Measurements from ENCODE around the gene RHOC.
"Not testable (repeated sequence)": the region's sequence is repeated elsewhere in the genome, so short reads cannot be mapped to it uniquely, and the experiment has no call there.

The RHOC gene

DNA sequence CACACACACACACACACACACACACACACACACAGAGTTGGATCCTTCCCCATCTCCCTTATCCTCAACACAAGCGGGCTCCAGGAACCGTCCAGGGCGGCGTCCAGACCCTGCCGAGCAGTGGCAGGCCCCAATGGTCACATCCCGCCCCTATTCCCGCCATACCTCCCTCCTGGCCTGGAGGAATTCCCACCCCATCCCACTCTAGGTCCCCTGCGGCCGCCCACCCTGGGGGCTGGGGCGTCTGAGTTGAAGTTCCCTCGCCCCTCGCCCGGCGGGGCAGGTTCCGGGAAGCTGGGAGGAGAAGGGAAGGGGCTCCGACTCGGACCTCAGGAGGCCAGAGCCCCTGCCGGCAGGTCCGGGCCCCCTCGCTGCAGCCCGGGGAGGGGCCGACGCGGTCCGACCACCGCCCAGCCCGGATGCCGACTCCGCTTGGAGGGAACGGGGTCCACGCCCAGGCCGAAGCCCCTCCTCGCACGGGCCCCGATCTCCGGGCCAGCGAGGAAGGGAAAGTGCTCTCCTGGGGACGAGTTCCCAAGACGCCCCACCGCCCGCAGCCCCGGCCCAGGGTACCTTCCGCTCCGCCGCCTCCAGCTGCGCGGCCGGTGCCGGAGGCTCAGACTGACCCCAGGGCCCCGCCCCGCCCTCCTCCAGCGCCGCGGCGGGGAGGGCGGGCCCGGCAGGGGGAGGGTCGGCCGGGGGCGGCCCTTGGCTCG lies at the start of gene RHOC:
Gene RHOC, minus strand, starts transcription at position 623 of the 716 bp plus-strand sequence. CDS start 3,328 bp downstream, outside the sequence.
- no peak for FAIRE-seq
- DNase-seq (ENCODE audit: insufficient read length, low spot score), result peak; percentile 41

DNA sequence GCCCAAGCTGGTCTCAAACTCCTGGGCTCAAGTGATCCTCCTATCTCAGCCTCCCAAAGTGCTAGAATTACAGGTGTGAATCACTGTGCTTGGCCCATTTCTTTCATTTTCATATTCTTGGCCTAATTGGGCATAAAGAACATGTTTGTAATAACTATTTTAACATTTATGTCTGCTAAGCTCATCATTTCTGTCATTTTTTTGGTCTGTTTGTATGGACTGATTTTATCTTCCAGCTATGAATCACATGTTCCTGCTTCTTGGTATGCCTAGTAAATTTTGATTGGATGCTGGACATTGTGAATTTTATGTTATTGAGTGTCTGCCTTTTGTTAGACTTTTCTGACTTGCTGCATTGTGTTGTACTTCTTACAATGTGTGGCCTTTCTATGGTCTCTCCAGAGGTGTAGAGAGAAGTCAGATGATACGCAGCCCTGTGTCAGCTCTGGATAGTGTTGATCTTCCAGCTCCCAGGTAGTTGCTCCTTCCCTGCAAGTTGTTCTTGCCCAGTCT lies 47.2 kb upstream of the RHOC start:
- FAIRE-seq (no peak), DNase-seq (ENCODE audit: insufficient read length, low spot score) (no peak)

DNA sequence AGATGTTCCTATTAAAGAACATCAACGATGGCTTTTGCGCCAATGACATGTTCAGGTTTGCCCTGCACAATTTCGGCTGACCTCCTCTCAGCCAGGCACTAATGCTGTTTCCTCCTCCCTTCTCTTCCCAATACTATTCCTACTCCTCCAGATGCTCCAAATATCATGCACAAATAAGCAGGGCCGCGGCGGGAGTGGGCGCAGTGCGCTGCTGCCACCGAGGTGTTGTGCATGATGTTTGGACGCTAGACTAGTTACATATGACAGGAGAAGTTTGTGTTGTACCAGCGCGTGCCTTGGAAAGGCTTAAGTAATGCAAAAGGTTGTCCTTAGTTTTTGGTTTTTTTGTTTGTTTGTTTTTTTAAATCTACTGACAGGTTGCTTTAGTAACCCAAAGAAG lies 41.5 kb upstream of the RHOC start:
- DNase-seq (ENCODE audit: insufficient read length, low spot score), result no peak
- FAIRE-seq, result no peak

DNA sequence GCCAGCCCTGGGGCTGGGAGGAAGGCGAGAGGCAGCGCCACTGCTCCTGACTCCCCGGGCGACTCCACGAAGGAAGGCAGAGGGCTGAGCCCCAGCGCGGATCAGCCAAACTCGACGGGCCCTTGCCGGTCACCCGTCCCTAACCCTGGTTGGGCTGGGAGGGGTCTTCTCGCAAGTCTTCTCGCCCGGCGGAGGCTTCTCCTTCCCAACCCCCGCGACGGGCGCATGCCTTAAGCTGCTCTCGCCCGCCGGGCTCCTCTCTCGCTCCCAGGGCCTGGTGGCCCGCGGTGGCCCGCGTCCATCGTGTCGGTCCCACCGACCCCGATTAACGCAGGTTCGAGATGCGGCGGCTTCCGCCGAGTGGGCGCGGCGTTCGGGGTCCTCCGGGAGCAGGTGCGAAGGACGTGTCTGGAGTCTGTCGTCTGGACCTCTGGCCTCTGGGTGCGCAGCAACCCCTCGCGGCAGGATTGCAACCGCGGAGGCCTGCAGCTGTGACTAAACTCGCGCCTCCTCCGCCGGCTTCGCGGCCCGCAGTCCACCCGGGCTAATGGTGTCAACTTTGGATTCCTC lies 37.2 kb upstream of the RHOC start:
- FAIRE-seq (no peak), DNase-seq (ENCODE audit: insufficient read length, low spot score) (no peak)

DNA sequence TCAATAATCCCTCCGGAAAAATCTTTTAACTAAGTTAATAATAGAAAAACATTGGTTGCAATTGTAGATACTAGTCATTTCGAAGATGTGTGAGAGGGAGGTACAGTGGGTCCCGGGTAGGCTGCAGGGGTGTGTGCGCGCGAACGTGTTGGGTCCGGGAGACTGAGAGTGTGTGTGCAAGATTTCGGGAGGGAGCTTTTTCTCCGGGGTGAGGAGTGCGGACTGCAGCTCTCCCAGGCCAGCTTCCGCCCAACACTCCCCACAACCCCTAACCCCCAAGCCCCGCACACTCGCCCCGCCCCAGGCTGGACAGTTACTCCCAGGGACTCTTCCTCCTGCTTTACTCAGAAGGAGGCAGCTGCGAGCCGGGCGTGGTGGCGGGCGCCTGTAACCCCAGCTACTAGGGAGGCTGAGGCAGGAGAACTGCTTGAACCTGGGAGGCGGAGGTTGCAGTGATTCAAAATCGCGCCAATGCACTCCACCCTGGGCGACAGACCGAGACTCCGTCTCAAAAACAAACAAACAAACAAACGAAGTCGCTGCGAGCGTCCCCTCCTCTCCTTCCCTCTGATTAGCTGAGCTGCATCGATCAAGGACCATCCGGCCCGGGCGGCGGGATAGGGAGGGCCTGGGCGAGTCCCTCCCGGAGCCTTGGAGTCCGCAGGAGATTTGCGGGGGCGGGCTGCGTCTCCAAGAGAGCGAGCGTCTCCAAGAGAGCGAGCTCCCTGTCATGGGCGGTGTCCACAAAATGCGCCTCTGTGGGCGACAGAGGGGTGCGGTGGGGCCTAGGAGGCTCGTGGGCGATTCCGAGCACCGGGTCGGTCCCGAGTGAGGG lies 36.5 kb upstream of the RHOC start:
- DNase-seq (ENCODE audit: insufficient read length, low spot score), result no peak
- no peak for FAIRE-seq

DNA sequence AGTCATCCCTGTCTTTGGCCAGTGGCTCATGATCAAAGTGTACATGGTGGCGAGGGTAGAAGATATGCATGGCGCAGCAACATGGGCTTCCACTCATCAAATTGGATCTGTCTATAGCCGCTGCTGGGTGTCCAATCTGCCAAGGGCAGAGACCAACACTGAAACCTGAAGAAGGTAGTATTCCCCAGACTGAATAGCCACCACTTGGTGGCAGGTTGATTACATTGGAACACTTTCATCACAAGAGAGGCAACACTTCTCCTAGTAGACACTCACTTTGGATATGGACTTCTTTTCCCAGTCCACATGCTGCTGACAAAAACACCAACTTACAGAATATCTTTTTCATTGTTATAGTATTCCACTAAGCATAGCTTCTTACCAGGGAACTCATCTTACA lies 30.6 kb upstream of the RHOC start:
- DNase-seq (ENCODE audit: insufficient read length, low spot score) (no peak), FAIRE-seq (no peak)

DNA sequence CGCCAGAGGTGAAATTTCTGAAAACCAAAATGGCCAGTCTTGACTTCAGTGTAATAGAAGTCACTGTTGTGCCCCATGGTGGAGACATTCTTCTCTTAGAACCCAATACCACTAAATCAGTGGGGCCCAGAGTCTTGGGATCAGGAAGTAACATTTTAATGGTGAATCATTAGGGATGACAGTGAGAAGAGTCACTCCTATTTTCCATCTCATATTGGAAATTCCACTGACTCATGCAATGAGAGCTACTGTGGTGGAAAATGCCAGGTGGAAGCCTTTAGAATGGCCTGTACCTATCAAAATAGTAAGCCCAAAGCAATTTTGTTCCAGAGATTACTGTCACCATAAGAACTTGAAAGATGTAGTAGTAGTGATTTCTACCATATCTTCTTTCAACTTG lies 28.8 kb upstream of the RHOC start:
- FAIRE-seq (no peak), DNase-seq (ENCODE audit: insufficient read length, low spot score) (peak; percentile 48)

DNA sequence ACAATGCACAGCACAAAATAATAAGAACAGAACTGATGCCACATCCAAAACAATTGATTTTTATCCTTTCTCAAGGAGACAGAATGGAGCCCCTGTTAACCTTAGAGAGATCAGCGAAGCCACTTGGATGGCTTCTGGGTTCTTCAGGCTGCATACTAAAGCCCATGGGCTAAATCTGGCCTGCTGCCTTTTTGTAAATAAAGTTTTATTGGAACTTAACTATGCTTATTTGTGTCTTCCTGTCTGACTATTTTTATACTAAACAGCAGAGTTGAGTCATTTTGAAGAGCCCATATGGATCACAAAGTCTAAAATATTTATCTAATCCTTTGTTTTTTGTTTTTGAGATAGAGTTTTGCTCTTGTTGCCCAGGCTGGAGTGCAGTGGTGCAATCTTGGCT lies 24.5 kb upstream of the RHOC start:
- DNase-seq (ENCODE audit: insufficient read length, low spot score) (no peak), FAIRE-seq (no peak)

DNA sequence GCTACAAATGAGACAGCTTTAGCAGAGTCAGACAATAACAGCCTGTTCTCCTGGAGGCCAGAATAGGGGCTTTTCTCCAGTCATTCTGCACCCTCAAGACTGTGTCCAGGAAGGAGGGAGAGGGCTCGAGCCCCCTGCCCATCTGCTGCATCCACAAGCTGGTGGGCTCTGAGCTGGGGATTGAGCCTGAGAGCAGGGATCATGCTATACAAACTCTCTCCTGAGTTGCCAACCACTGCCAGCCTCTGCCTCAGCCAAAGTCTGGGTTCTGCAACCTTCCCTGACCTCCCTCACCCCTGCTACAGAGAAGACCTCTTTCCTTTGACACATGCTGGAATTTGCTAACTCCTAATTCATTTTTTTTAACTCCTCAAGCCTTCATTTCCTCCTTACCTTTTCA lies 23.0 kb upstream of the RHOC start:
- no peak for FAIRE-seq
- no peak for DNase-seq (ENCODE audit: insufficient read length, low spot score)

DNA sequence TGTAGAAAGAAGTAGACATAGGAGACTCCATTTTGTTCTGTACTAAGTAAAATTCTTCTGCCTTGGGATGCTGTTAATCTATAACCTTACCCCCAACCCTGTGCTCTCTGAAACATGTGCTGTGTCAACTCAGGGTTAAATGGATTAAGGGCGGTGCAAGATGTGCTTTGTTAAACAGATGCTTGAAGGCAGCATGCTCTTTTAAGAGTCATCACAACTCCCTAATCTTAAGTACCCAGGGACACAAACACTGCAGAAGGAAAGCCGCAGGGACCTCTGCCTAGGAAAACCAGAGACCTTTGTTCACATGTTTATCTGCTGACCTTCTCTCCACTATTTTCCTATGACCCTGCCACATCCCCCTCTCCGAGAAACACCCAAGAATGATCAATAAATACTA lies 22.1 kb upstream of the RHOC start:
- not testable (repeated sequence) for DNase-seq (ENCODE audit: insufficient read length, low spot score); FAIRE-seq

DNA sequence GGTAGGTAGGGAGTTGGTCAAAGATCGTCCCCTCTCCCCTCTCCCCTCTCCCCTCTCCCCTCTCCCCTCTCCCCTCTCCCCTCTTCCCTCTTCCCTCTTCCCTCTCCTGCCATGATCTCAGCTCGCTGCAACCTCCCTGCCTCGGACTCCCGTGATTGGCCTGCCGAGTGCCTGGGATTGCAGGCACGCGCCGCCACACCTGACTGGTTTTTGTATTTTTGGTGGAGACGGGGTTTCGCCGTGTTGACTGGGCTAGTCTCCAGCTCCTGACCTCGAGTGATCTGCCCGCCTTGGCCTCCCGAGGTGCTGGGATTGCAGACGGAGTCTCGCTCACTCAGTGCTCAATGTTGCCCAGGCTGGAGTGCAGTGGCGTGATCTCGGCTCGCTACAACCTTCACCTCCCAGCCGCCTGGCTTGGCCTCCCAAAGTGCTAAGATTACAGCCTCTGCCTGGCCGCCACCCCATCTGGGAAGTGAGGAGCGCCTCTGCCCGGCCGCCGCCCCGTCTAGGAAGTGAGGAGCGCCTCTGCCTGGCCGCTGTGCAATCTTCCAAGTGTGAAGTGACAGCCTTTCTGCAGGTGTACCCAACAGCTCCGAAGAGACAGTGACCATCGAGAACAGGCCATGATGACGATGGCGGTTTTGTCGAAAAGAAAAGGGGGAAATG lies 21.5 kb upstream of the RHOC start:
- not testable (repeated sequence) for FAIRE-seq

DNA sequence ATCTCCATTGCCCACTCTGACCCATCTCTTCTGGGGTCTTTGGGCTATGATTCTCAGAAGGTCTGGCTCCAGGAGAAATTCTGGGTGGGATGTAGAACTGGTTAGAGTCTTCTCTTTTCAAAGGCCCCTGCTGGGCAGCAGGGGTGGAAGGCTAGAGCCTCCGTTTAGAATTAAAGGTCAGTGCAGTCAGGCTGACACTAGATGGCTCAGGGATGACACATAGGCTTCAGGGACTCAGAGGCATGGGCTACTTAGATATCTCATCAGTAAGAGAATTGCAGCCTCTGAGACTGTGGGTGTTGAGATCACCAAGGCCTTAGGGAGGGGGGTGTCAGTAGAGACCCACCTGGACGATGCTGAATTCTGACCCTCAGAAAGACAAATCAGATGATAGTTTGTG lies 20.8 kb upstream of the RHOC start:
- FAIRE-seq, result no peak

More for the DNA sequence above, 21.5 kb upstream of the RHOC start:
- not testable (repeated sequence) for DNase-seq (ENCODE audit: insufficient read length, low spot score)

DNA sequence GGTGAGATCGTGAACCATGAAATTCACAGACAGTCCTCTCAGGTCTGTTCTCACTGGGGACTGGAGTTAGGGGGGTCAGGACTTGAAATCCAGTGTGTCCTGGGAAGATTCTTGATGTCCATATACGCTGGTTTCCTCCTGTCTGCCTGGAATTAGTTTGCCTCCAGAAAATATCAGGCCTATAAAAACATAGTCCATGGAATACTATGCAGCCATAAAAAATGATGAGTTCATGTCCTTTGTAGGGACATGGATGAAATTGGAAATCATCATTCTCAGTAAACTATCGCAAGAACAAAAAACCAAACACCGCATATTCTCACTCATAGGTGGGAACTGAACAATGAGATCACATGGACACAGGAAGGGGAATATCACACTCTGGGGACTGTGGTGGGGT lies 17.3 kb upstream of the RHOC start:
- not testable (repeated sequence) for DNase-seq (ENCODE audit: insufficient read length, low spot score)

More for the DNA sequence above, 20.8 kb upstream of the RHOC start:
- DNase-seq (ENCODE audit: insufficient read length, low spot score), result no peak

DNA sequence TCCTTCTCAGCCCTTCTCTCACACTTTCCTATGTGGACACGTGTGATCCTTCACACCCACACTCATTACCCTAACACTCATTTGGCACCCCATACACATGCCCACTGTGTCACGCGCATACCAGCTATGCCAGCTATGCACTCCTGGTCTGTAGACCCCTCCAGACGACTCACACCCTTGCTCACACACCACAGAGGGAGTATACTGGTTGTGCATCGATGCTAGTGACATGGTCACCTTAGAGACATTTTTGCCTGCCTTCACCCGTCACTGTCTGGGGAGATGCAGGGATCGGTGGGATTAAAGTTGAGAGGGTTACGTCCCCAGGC lies 16.5 kb upstream of the RHOC start:
- no peak for FAIRE-seq
- no peak for DNase-seq (ENCODE audit: insufficient read length, low spot score)

More for the DNA sequence above, 17.3 kb upstream of the RHOC start:
- not testable (repeated sequence) for FAIRE-seq

DNA sequence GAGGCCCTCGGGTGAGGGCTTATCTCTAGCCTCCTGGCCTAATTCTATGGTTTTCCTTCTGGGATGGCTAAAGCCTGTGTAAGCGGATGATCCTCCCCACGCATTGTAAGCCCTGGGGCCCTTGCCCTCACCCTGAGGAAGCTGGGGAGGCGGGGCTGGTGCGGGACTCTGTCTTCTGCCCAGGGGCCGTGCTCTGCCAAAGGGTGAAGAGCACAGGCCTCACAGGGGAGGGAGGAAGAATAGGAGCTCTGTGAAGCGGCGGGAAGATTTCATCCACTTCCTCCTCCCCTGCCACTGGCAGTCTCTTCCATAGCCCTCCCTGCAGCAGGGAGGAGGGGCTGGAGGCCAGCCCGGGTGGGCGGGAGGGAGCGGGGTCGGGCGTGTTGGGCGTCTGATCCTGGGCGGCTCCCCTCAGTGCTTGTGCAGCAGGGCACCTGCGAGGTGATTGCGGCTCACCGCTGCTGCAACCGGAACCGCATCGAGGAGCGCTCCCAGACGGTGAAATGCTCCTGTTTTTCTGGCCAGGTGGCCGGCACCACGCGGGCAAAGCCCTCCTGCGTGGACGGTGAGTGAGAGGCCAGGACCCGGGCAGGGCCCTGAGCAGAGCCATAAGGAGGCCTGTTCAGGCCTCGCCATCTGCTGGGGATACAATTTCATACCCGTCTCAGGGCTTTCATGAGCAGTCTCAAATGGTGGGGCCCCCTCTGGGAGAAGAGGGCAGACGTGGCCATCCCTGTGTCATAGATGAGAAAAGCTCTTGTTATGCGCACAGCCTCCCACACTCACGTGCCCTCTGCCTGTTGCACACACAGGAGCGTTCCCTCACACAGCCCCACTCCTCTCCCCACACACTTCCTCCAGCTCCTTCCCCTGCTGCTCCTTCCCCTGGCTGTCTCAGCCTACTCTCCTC lies 15.9 kb upstream of the RHOC start:
- DNase-seq (ENCODE audit: insufficient read length, low spot score) (no peak), FAIRE-seq (no peak)

DNA sequence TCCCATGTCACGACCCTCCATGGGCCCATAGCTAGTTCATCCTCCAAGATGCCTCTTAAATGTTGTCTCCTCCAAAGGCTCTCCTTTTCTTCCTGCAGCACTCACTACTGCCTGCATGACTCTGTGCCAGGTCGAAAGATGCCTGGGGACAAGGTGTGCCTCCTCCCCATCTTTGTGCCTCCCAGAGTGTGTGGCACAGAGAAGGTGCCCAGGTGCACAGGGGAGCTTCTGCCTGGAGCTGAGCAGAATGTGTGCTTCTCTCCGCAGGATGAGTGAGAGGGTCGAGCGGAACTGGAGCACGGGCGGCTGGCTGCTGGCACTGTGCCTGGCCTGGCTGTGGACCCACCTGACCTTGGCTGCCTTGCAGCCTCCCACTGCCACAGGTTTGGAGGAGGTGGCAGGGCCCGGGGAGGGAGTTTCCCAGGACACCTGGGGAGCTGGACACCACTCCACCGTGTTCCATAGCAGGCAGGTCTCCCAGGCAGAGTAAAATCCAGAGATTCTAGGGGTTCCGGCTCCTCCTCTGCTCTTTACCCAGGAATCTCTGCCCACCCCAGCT lies 15.1 kb upstream of the RHOC start:
- no peak for FAIRE-seq

DNA sequence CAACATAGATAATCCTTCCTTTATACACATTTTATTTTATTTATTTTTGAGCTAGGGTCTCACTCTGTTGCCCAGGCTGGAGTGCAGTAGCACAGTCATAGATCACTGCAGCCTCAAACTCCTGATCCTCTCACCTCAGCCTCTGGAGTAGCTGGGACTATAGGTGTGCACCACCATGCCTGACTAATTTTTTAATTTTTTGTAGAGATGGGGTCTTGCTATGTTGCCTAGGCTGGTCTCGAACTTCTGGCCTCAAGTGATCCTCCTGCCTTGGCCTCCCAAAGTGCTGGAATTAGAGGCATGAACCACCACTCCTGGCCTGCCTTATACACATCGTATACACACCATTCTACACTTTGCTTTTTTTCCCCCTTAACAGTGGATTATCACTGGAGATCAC lies 14.4 kb upstream of the RHOC start:
- not testable (repeated sequence) for DNase-seq (ENCODE audit: insufficient read length, low spot score); FAIRE-seq

More for the DNA sequence above, 15.1 kb upstream of the RHOC start:
- DNase-seq (ENCODE audit: insufficient read length, low spot score), result no peak

DNA sequence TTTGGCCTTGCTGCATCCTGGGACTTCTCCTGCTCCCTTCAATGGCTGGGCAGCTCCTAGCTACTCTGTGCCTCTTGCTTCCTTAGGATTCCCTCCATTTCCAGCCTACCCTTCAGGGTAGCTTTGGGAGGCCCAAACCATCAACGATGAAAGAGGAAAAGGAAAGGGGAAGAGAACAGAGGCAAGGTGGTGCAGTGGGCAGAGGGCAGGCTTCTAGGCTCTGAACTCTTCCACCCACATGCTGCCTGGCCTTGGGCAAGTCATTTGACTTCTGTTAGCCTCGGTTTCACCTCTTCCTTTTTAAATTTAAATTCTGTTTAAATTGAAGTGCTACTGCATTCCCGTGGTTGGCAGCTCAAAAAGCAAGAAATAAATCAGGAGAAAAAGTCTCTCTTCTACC lies 13.9 kb upstream of the RHOC start:
- FAIRE-seq (no peak), DNase-seq (ENCODE audit: insufficient read length, low spot score) (no peak)

DNA sequence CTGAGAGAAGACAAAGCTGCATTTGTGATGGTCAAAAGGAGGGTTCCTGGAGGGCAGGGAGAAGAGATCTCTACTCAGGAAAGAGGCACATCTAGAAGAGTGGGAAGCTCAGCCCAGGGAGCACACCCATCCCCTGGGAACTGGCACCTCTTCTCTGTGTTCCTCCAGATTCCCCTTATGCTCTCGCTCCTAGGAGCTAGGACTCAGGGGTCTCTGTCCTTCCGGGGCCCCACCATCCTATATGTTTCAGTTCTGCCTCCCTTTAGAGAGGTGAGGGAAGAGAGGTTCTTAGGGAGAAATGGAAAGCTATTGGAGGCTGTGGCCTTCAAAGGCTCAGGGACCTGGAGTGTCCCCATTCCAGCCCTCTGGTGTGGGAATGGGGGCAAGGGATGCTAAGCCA lies 12.8 kb upstream of the RHOC start:
- DNase-seq (ENCODE audit: insufficient read length, low spot score), result no peak
- no peak for FAIRE-seq
